Ovary (tissue), 9 donors: ENCODE data around the gene DAGLB. TPM values are rescaled to one million over a fixed set of nuclear protein-coding genes. Genes with fewer than 3 reads are reported as not detected.

ENCODE experiments used
- DNase-seq, 5 donors: peaks; one replicate each; pipeline ENCODE4 v3.0.0-alpha.2; 2019 to 2020
- H3K27ac ChIP-seq, 2 donors: fragments of 200-600 bp; one replicate each; pipeline versions ENCODE4 v1.5.1 to v1.8.0; 2019 to 2022
- H3K27me3 ChIP-seq: fragments of 200-600 bp; one replicate; pipeline ENCODE4 v1.8.0; 2022
- H3K36me3 ChIP-seq: fragments of 200-600 bp; sonication (generic); one replicate; pipeline ENCODE4 v1.5.1; 2019
- H3K4me1 ChIP-seq: one replicate; pipeline ENCODE4 v1.8.1; 2013; ENCODE audit warnings: mild to moderate bottlenecking, moderate library complexity; ENCODE audit not compliant: insufficient read depth
- H3K4me3 ChIP-seq: fragments of 200-600 bp; sonication (generic); one replicate; pipeline ENCODE4 v1.5.1; 2017
- H3K9me3 ChIP-seq, 2 donors: fragments of 200-600 bp in 1 of 2; sonication (generic) in 1 of 2; one replicate each; pipeline versions ENCODE4 v1.5.1 to v1.8.1; 2013 to 2019; ENCODE audit warnings: mild to moderate bottlenecking in 1 of 2, moderate library complexity in 1 of 2
- CTCF ChIP-seq, 3 donors: fragments of 450-650 bp in 2 of 3; fragments of 200-600 bp in 1 of 3; IDR thresholded peaks; one replicate each; pipeline versions ENCODE4 v1.5.1 to v1.8.0; 2016 to 2022; ENCODE audit warnings: antibody characterized with exemption in 3 of 3, mild to moderate bottlenecking in 1 of 3
- EP300 ChIP-seq: sonication (generic); formaldehyde crosslinking; IDR thresholded peaks from one replicate; pipeline ENCODE4 v1.6.1; 2017; ENCODE audit warnings: antibody characterized with exemption
- POLR2A ChIP-seq: fragments of 450-650 bp; IDR thresholded peaks from one replicate; pipeline ENCODE4 v1.6.1; 2017; ENCODE audit warnings: antibody characterized with exemption, mild to moderate bottlenecking, moderate library complexity
- WGBS, 3 donors: extraction: QIAGEN DNeasy Blood & Tissue Kit in 1 of 3; methylation state at CpG; one replicate each; pipeline versions ENCODE4 v1.1.5 to v1.1.7; 2013 to 2017; 5-methylcytosine and 5-hydroxymethylcytosine counted together
- intact Hi-C, 4 donors: fragments of 100-400 bp; cut with DNase I; formaldehyde crosslinking; loops; one replicate each; pipeline versions ENCODE4 v1.11.0 to v1.15.1; 2022 to 2023
- polyA plus RNA-seq, 2 donors: library from polyadenylated mRNA; stranded (reverse); fragments of 200-250 nt in 1 of 2; fragments of 350-450 nt in 1 of 2; fragmentation: Illumina TruSeq in 1 of 2; extraction: RNeasy Lipid Tissue Mini Kit (QIAGEN cat#74804) in 1 of 2; gene quantifications; one replicate each; pipeline ENCODE4 v1.2.3, GENCODE V29; 2013 to 2014
- total RNA-seq, 7 donors: library from RNA; depleted of rRNA in 2 of 7; stranded (reverse); fragments of >200 nt in 2 of 7; fragmentation: NEBNext Ultra II Directional in 3 of 7; extraction: Animal tissue kit (Norgen Biotek cat#: 25700) in 3 of 7; gene quantifications; one replicate each; pipeline versions ENCODE4 v1.1.0 to v1.2.4, GENCODE V29; 2016 to 2023
- donor health status: DM: no; HTN: no; CAD: no; lungs with moderate emphysema.
- donor health status: DM: no; HTN: no; CAD: no.
- donor health status: Bipolar disorder and iron deficiency.
- donor health status: DM: yes; HTN: yes; CAD: no.
- donor health status: DM: no; HTN: no; CAD: no.
- donor health status: DM: yes; HTN: yes; CAD: no.

Gene DAGLB
- total and polyA plus RNA-seq, 9 donors = 8.8 to 22.4 (median 15.3) TPM

- Histone ChIP-seq H3K27me3 (no peaks in the 10 kb centered on the region), H3K4me1 (peaks cover 14% of the 10 kb centered on the region), H3K36me3 (no peaks in the 10 kb centered on the region), H3K27ac (no peak overlapping the region), H3K4me3 (peak overlapping the region; percentile 11), H3K9me3 (no peaks in the 10 kb centered on the region)
- 14 to 48% (median 19%) methylated on average over 7 of the region's 7 CpGs for WGBS, 3 donors
- TF ChIP-seq POLR2A (no peak), CTCF (IDR thresholded peaks at IDR 0.05) (no peak), EP300 (no peak)
- DNase-seq = no peak
- intact Hi-C loops = no loop called here
Observed at GRCh38 chr7:6376820-6377219, 70.9 kb downstream of the DAGLB start.

GRCh38 chr7:6375348-6376101 is 72.2 kb downstream of the DAGLB start:
- H3K27me3 ChIP-seq = no peaks in the 10 kb centered on the region
- no peaks in the 10 kb centered on the region for H3K36me3 ChIP-seq
- WGBS, 3 donors = 2 to 4% (median 2%) methylated on average over 23 of the region's 23 CpGs
- no peak overlapping the region for H3K27ac ChIP-seq
- no peak for TF ChIP-seq POLR2A
- TF ChIP-seq CTCF (IDR thresholded peaks at IDR 0.05) = no peak
- no peak for TF ChIP-seq EP300
- peaks cover 10% of the 10 kb centered on the region for H3K4me1 ChIP-seq
- H3K9me3 ChIP-seq = no peaks in the 10 kb centered on the region
- no peak for DNase-seq
- peak overlapping the region; percentile 72 for H3K4me3 ChIP-seq
- intact Hi-C loops = no loop called here

- WGBS, 3 donors = 17 to 23% (median 17%) methylated on average over 4 of the region's 4 CpGs
- Histone ChIP-seq H3K36me3 (no peaks in the 10 kb centered on the region), H3K27me3 (no peaks in the 10 kb centered on the region), H3K4me1 (no peaks in the 10 kb centered on the region), H3K9me3 (no peaks in the 10 kb centered on the region), H3K4me3 (no peak overlapping the region), H3K27ac (no peak overlapping the region)
- intact Hi-C loops = no loop called here
- DNase-seq = no peak
- no peak for TF ChIP-seq CTCF (IDR thresholded peaks at IDR 0.05)
- TF ChIP-seq EP300 = no peak
- no peak for TF ChIP-seq POLR2A
Observed at GRCh38 chr7:6367701-6368211, 80.0 kb downstream of the DAGLB start.

GRCh38 chr7:6365451-6365850 is 82.3 kb downstream of the DAGLB start:
- no peak overlapping the region for H3K4me3 ChIP-seq
- H3K36me3 ChIP-seq = no peaks in the 10 kb centered on the region
- no peaks in the 10 kb centered on the region for H3K4me1 ChIP-seq
- no peak for DNase-seq
- intact Hi-C loops = no loop called here
- 74 to 80% (median 79%) methylated on average over 5 of the region's 5 CpGs for WGBS, 3 donors
- no peaks in the 10 kb centered on the region for H3K9me3 ChIP-seq
- H3K27me3 ChIP-seq = no peaks in the 10 kb centered on the region
- TF ChIP-seq EP300 = no peak
- no peak for TF ChIP-seq CTCF (IDR thresholded peaks at IDR 0.05)
- TF ChIP-seq POLR2A = no peak
- no peak overlapping the region for H3K27ac ChIP-seq
